Brain microvascular endothelial cell (primary cell): ENCODE measurements around the gene ADAP2.
"Not testable (repeated sequence)": the region's sequence is repeated elsewhere in the genome, so short reads cannot be mapped to it uniquely, and the experiment has no call there.

Source experiments
- DNase-seq: peaks from one replicate; pipeline ENCODE4 v3.0.0-alpha.2; 2020
- H3K27ac ChIP-seq: fragments of 250-450 bp; sonication (Bioruptor Pico); 2 replicates; pipeline ENCODE4 v1.5.1; 2020; ENCODE audit warnings: mild to moderate bottlenecking, moderate library complexity
- H3K27me3 ChIP-seq: fragments of 250-450 bp; sonication (Bioruptor Pico); replicated peaks from 2 replicates; pipeline ENCODE4 v1.5.1; 2020; ENCODE audit warnings: mild to moderate bottlenecking
- H3K36me3 ChIP-seq: fragments of 250-450 bp; sonication (Bioruptor Pico); replicated peaks from 2 replicates; pipeline ENCODE4 v1.5.1; 2020; ENCODE audit warnings: mild to moderate bottlenecking
- H3K4me3 ChIP-seq: 2 replicates; pipeline ENCODE4 v1.5.1; 2011; ENCODE audit warnings: low read depth, mild to moderate bottlenecking, control low read depth, low read length, moderate library complexity
- CTCF ChIP-seq: IDR thresholded peaks from 2 replicates; pipeline ENCODE4 v1.5.1; 2011; ENCODE audit warnings: low read depth, mild to moderate bottlenecking, moderate library complexity, low read length, control low read depth, inconsistent platforms; ENCODE audit errors: missing control alignments
- in situ Hi-C: cut with HindIII; loops from 2 replicates; pipeline ENCODE4 v1.10.0; 2017; ENCODE audit warnings: low sequenced_read_pairs, low pct_ligation_motif_present

Gene ADAP2

GRCh38 chr17:30927756-30928155 is 6.0 kb downstream of the ADAP2 start:
- in situ Hi-C loops, result no loop called here

GRCh38 chr17:30928584-30928983 is 6.8 kb downstream of the ADAP2 start:
- Histone ChIP-seq H3K36me3 (no peaks in the 10 kb centered on the region), H3K4me3 (no peak overlapping the region), H3K27me3 (no peaks in the 10 kb centered on the region), H3K27ac (no peak overlapping the region)
- TF ChIP-seq CTCF, result no peak
- no peak for DNase-seq
- in situ Hi-C loops, result no loop called here

More at GRCh38 chr17:30927756-30928155, 6.0 kb downstream of the ADAP2 start:
- no peaks in the 10 kb centered on the region for H3K36me3 ChIP-seq
- no peak overlapping the region for H3K4me3 ChIP-seq
- no peak overlapping the region for H3K27ac ChIP-seq
- no peak for DNase-seq
- H3K27me3 ChIP-seq, result no peaks in the 10 kb centered on the region
- no peak for TF ChIP-seq CTCF

GRCh38 chr17:30929081-30929633 is 7.4 kb downstream of the ADAP2 start:
- TF ChIP-seq CTCF, result no peak

GRCh38 chr17:30929861-30930260 is 8.1 kb downstream of the ADAP2 start:
- in situ Hi-C loops, DNase-seq, H3K4me3 ChIP-seq, H3K36me3 ChIP-seq, H3K27ac ChIP-seq, H3K27me3 ChIP-seq: not testable (repeated sequence)

More at GRCh38 chr17:30929081-30929633, 7.4 kb downstream of the ADAP2 start:
- H3K27ac ChIP-seq, result no peak overlapping the region
- in situ Hi-C loops, result no loop called here
- H3K27me3 ChIP-seq, result no peaks in the 10 kb centered on the region
- H3K36me3 ChIP-seq, result no peaks in the 10 kb centered on the region
- H3K4me3 ChIP-seq, result no peak overlapping the region
- DNase-seq, result no peak

GRCh38 chr17:30930495-30930894 is 8.8 kb downstream of the ADAP2 start:
- Histone ChIP-seq H3K36me3 (no peaks in the 10 kb centered on the region), H3K27me3 (no peaks in the 10 kb centered on the region), H3K4me3 (no peak overlapping the region), H3K27ac (no peak overlapping the region)
- in situ Hi-C loops, result no loop called here
- no peak for TF ChIP-seq CTCF
- no peak for DNase-seq

- H3K4me3 ChIP-seq, H3K27me3 ChIP-seq, DNase-seq, in situ Hi-C loops, H3K36me3 ChIP-seq, H3K27ac ChIP-seq: not testable (repeated sequence)
Measured at GRCh38 chr17:30931582-30931981, 9.8 kb downstream of the ADAP2 start.

GRCh38 chr17:30933966-30934365 is 12.2 kb downstream of the ADAP2 start:
- in situ Hi-C loops, result no loop called here
- no peaks in the 10 kb centered on the region for H3K36me3 ChIP-seq
- no peak overlapping the region for H3K4me3 ChIP-seq
- no peak for TF ChIP-seq CTCF
- no peaks in the 10 kb centered on the region for H3K27me3 ChIP-seq
- H3K27ac ChIP-seq, result no peak overlapping the region
- DNase-seq, result no peak
